Limb (tissue), 2 donors: ENCODE measurements around the gene RCBTB1.
A peak's percentile ranks its signal among the peaks of the same experiment; 100 is the strongest.
"Not testable (repeated sequence)": the region's sequence is repeated elsewhere in the genome, so short reads cannot be mapped to it uniquely, and the experiment has no call there.

ENCODE experiments used
- DNase-seq, 2 donors: peaks; one replicate each; pipeline ENCODE4 v3.0.0-alpha.2; 2016; ENCODE audit errors: extremely low spot score in 2 of 2

Gene RCBTB1

GRCh38 chr13:49521224-49521623 is 64.1 kb downstream of the RCBTB1 start:
- no peak for DNase-seq

DNA sequence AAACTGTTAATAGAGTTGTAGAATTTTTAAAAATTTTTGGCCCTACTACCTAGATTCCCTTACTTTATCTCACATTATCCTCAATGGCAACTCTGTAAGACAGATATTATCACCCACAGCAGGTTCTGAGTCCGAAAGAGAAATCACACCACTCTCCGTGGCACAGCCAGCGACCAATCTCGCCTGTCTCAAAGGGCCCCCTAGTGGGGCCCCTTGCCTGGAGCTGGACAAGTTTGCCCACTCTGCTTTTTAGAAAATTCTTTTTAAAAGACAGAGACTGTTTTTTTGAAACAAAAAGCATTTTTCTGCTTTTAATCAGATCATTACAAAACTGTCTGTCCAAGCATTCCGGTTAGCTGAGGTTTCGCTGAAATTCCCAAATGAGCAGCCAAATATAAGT is 67.9 kb downstream of the RCBTB1 start:
- no peak for DNase-seq

DNA sequence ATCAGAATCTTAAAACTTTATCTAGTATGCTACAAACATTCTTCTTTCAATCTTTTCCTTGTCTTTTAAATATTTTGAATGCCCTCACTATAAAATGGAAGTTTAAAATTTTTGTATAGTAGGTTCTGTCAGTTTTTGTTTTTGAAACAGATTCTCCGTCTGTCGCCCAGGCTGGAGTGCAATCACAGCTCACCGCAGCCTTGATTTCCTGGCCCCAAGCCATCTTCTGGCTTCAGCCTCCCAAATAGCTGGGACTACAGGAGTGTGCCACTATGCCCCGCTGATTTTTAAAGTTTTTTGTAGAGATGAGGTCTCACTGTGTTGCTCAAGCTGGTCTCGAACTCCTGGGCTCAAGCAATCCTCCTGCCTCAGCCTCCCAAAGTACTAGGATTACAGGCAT is 68.9 kb downstream of the RCBTB1 start:
- DNase-seq, result no peak

- no peak for DNase-seq
These were observed 72.8 kb downstream of the RCBTB1 start for GRCh38 chr13:49512578-49512977.

DNA sequence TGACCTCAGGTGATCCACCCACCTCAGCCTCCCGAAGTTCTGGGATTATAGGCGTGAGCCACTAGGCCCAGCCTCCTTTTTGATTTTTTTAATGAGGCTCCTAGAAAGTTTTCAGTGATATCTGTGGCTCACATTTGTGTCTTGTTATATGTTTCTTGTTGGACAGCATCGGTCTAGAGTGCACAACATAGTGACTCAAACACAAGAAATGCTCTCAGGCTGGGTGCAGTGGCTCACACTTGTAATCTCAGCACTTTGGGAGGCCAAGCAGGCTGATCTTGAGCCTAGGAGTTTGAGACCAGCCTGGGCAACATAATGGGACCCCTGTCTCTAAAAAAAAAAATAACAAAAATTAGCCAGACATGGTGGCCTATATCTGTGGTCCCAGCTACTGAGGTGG is 81.4 kb downstream of the RCBTB1 start:
- no peak for DNase-seq

- no peak for DNase-seq
These were observed 82.4 kb downstream of the RCBTB1 start for GRCh38 chr13:49502954-49503353.

DNA sequence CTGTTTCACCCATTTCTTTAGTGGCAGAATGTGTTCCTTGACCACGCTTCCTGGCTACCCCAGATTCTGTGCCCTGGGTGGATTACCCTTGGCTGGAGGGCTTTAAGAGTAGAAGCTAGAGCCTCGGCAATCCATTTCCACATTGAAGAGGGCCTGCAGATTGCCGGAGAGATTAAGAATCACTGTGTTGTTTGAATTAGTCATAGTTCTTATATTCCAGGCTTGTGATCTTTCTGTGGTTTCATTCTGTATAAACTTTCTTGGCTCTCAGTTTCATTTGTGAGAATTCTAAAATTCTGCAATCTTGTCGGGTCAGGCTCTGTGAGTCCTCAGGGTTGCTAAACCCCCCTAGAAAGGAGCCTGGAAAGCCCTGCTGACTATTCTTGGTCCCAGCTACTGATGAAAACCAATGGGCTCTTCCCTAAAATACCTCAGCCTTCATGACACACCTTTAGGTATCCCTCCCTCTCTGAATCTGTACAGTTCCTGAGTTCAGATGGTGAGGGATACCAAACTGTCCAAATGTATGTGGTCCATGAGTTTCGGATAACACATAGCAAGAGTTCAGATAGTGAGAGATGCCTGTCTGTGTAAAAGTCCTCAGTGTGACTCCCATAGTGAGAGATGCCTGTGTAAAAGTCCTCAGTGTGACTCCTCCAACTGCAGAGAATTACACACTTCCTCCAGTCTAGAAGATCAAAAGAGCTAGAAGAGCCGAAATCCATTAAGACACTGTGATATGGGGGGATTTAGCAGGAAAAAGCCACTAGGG is 85.3 kb downstream of the RCBTB1 start:
- DNase-seq, result no peak

GRCh38 chr13:49498206-49498605 is 87.2 kb downstream of the RCBTB1 start:
- DNase-seq, result no peak

GRCh38 chr13:49497272-49497671 is 88.1 kb downstream of the RCBTB1 start:
- DNase-seq, result no peak

- not testable (repeated sequence) for DNase-seq
These were observed 88.5 kb downstream of the RCBTB1 start for GRCh38 chr13:49496837-49497236.

GRCh38 chr13:49495783-49496762 is 89.3 kb downstream of the RCBTB1 start, which contains the start of gene PHF11:
TSS of gene PHF11 (plus strand) at chr13:49495953. CDS start at chr13:49496002, 49 bp downstream.
- DNase-seq, result peak; percentile 62 to 76

DNA sequence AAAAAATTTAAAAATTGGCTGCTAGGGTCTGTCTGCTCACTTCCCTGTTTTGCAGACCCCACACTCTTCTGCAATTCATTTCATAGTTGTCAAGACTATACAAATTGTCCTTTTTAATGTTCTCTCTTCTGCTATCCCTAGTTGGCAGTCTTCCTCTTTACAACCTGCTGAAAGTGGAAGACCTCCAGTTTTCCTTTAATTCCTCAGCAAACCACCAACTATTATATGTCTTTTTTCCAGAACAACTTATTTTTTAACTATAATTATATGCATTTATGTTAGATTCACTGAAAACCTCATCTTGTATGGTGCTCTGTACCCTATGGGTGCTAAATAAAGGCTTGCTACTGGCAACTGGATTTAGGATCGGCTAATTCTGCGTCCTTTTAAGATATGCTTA is 90.7 kb downstream of the RCBTB1 start:
- no peak for DNase-seq

- no peak for DNase-seq
These were observed 96.8 kb downstream of the RCBTB1 start for GRCh38 chr13:49488563-49488962.
